Stomach smooth muscle (tissue), 2 donors: ENCODE results near the gene SGMS2.

Experiments used
- H3K27ac ChIP-seq: one replicate; pipeline ENCODE4 v1.7.0; 2013; ENCODE audit warnings: mild to moderate bottlenecking, low read length, inconsistent platforms
- H3K27me3 ChIP-seq, 2 donors: one replicate each; pipeline ENCODE4 v1.7.0; 2013; ENCODE audit warnings: low read length in 2 of 2; ENCODE audit not compliant: insufficient read depth in 2 of 2, control insufficient read depth in 1 of 2
- H3K36me3 ChIP-seq, 2 donors: one replicate each; pipeline ENCODE4 v1.7.0; 2013; ENCODE audit warnings: low read length in 2 of 2; ENCODE audit not compliant: control insufficient read depth in 2 of 2, insufficient read depth in 2 of 2
- H3K4me1 ChIP-seq: one replicate; pipeline ENCODE4 v1.7.0; 2013; ENCODE audit warnings: low read length; ENCODE audit not compliant: control insufficient read depth, insufficient read depth
- H3K4me3 ChIP-seq, 2 donors: one replicate each; pipeline ENCODE4 v1.7.0; 2013; ENCODE audit warnings: low read length in 2 of 2
- H3K9ac ChIP-seq, 2 donors: one replicate each; pipeline ENCODE4 v1.7.0; 2013; ENCODE audit warnings: low read length in 2 of 2, mild to moderate bottlenecking in 1 of 2
- H3K9me3 ChIP-seq, 2 donors: one replicate each; pipeline ENCODE4 v1.7.0; 2013; ENCODE audit warnings: low read length in 2 of 2; ENCODE audit not compliant: control insufficient read depth in 2 of 2
- donor health status: healthy.
- donor health status: Pancreatic carcinoma.

SGMS2 gene

GRCh38 chr4:107828315-107829090 lies 3.8 kb downstream of the SGMS2 start:
- no peaks in the 10 kb centered on the region for H3K36me3 ChIP-seq
- no peaks in the 10 kb centered on the region for H3K9me3 ChIP-seq
- H3K9ac ChIP-seq: no peak overlapping the region
- no peak overlapping the region for H3K4me3 ChIP-seq
- H3K27me3 ChIP-seq: no peaks in the 10 kb centered on the region
- no peak overlapping the region for H3K27ac ChIP-seq
- H3K4me1 ChIP-seq: peaks cover 15% of the 10 kb centered on the region

- Histone ChIP-seq H3K27me3 (no peaks in the 10 kb centered on the region), H3K4me3 (peak overlapping the region in 1 of 2 donors; percentile 18), H3K4me1 (peaks cover 9% of the 10 kb centered on the region), H3K9me3 (peaks cover 3 to 5% of the 10 kb centered on the region in 2 donors), H3K27ac (no peak overlapping the region), H3K36me3 (no peaks in the 10 kb centered on the region), H3K9ac (no peak overlapping the region)
These were observed 6.4 kb downstream of the SGMS2 start for GRCh38 chr4:107831140-107831539.

- Histone ChIP-seq H3K4me1 (peaks cover 7% of the 10 kb centered on the region), H3K27ac (no peak overlapping the region), H3K27me3 (no peaks in the 10 kb centered on the region), H3K9me3 (peaks cover 3 to 5% of the 10 kb centered on the region in 2 donors), H3K4me3 (no peak overlapping the region), H3K9ac (no peak overlapping the region), H3K36me3 (no peaks in the 10 kb centered on the region)
These were observed 7.6 kb downstream of the SGMS2 start for GRCh38 chr4:107832275-107832807.

- Histone ChIP-seq H3K4me1 (peaks cover 8% of the 10 kb centered on the region), H3K9ac (no peak overlapping the region), H3K27ac (no peak overlapping the region), H3K9me3 (peaks cover 3 to 5% of the 10 kb centered on the region in 2 donors), H3K4me3 (no peak overlapping the region), H3K36me3 (peaks cover 0 to 2% of the 10 kb centered on the region in 2 donors), H3K27me3 (no peaks in the 10 kb centered on the region)
These were observed 9.6 kb downstream of the SGMS2 start for GRCh38 chr4:107834241-107834794.

- H3K4me1 ChIP-seq: peaks cover 8% of the 10 kb centered on the region
- H3K36me3 ChIP-seq: peaks cover 0 to 2% of the 10 kb centered on the region in 2 donors
- H3K9me3 ChIP-seq: peaks cover 3 to 5% of the 10 kb centered on the region in 2 donors
- no peak overlapping the region for H3K4me3 ChIP-seq
- no peak overlapping the region for H3K27ac ChIP-seq
- no peaks in the 10 kb centered on the region for H3K27me3 ChIP-seq
- peak overlapping the region in 1 of 2 donors; percentile 9 for H3K9ac ChIP-seq
These were observed 10.7 kb downstream of the SGMS2 start for GRCh38 chr4:107835406-107835805.

- H3K4me3 ChIP-seq: peak overlapping the region in 1 of 2 donors; percentile 3
- peaks cover 8% of the 10 kb centered on the region for H3K4me1 ChIP-seq
- H3K36me3 ChIP-seq: peaks cover 0 to 2% of the 10 kb centered on the region in 2 donors
- H3K27ac ChIP-seq: no peak overlapping the region
- no peak overlapping the region for H3K9ac ChIP-seq
- peaks cover 3 to 5% of the 10 kb centered on the region in 2 donors for H3K9me3 ChIP-seq
- H3K27me3 ChIP-seq: no peaks in the 10 kb centered on the region
These were observed 12.6 kb downstream of the SGMS2 start for GRCh38 chr4:107837317-107837716.

GRCh38 chr4:107837776-107838618 lies 13.3 kb downstream of the SGMS2 start:
- H3K4me3 ChIP-seq: peak overlapping the region in 1 of 2 donors; percentile 3
- peaks cover 0 to 2% of the 10 kb centered on the region in 2 donors for H3K36me3 ChIP-seq
- H3K27ac ChIP-seq: no peak overlapping the region
- no peak overlapping the region for H3K9ac ChIP-seq
- H3K9me3 ChIP-seq: peaks cover 3 to 5% of the 10 kb centered on the region in 2 donors
- H3K4me1 ChIP-seq: peaks cover 8% of the 10 kb centered on the region
- H3K27me3 ChIP-seq: no peaks in the 10 kb centered on the region

GRCh38 chr4:107838861-107839565 lies 14.3 kb downstream of the SGMS2 start:
- no peak overlapping the region for H3K9ac ChIP-seq
- H3K27ac ChIP-seq: no peak overlapping the region
- peaks cover 11% of the 10 kb centered on the region for H3K4me1 ChIP-seq
- H3K9me3 ChIP-seq: peaks cover 0 to under 1% of the 10 kb centered on the region in 2 donors
- H3K4me3 ChIP-seq: no peak overlapping the region
- H3K36me3 ChIP-seq: peaks cover 0 to 2% of the 10 kb centered on the region in 2 donors
- H3K27me3 ChIP-seq: no peaks in the 10 kb centered on the region

GRCh38 chr4:107843391-107843790 lies 18.7 kb downstream of the SGMS2 start:
- H3K4me3 ChIP-seq: no peak overlapping the region
- H3K27ac ChIP-seq: no peak overlapping the region
- no peak overlapping the region for H3K9ac ChIP-seq
- peaks cover 0 to 2% of the 10 kb centered on the region in 2 donors for H3K36me3 ChIP-seq
- no peaks in the 10 kb centered on the region for H3K27me3 ChIP-seq
- H3K4me1 ChIP-seq: peaks cover 3% of the 10 kb centered on the region
- H3K9me3 ChIP-seq: no peaks in the 10 kb centered on the region

GRCh38 chr4:107845681-107846080 lies 20.9 kb downstream of the SGMS2 start:
- Histone ChIP-seq H3K27me3 (no peaks in the 10 kb centered on the region), H3K9ac (no peak overlapping the region), H3K4me3 (no peak overlapping the region), H3K36me3 (no peaks in the 10 kb centered on the region), H3K9me3 (no peaks in the 10 kb centered on the region), H3K4me1 (peaks cover 3% of the 10 kb centered on the region), H3K27ac (no peak overlapping the region)
